Measurements from ENCODE around the gene GINS1. TPM values are rescaled to one million over a fixed set of nuclear protein-coding genes. Genes with fewer than 3 reads are reported as not detected.

The GINS1 gene
- total and polyA plus RNA-seq, 8 donors: 1.0 to 9.4 (median 2.8) TPM; not detected in 1

DNA sequence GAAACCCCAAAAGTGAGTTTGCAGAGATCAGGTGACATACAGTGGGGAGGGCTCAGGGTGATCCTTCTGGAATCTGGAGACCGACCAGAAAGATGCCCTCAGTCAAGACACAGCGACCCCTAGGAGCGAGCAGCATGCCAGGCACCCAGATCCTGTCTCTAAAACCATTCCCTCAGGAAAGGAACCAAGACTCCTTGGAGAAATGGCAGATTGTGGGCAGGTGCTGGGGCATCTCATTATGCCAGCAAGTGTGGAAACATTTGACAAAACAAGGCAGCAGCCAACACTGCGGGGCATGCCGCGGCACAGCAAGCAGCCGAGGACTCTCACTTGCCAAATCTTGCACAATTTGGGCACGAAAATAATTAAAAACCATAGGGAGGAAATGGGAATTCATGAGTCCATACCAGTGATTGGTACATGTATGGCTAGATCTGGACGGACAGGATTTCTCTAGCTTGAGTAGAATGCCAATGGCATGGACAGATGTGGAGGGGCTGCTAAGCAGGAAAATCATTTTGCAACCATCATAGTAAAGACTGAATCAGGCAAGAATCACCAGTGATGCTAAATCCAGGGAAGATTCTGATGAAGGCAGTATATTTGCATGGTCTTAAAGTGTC is 76.9 kb downstream of the GINS1 start:
- Histone ChIP-seq H3K4me3 (no peak overlapping the region), H3K27me3 (no peaks in the 10 kb centered on the region), H3K27ac (no peak overlapping the region), H3K9me3 (no peaks in the 10 kb centered on the region), H3K4me1 (no peaks in the 10 kb centered on the region), H3K36me3 (peaks cover 4 to 95% (median 70%) of the 10 kb centered on the region in 4 donors)
- intact Hi-C loops (cut with DNase I; ENCODE audit: low total_unique reads): no loop called here
- TF ChIP-seq CTCF (IDR thresholded peaks at IDR 0.05) (no peak), POLR2AphosphoS5 (IDR thresholded peaks at IDR 0.05) (no peak), EP300 (IDR thresholded peaks at IDR 0.05) (no peak), POLR2A (IDR thresholded peaks at IDR 0.05) (no peak)
- 87 to 94% (median 92%) methylated on average over 9 of the region's 9 CpGs for WGBS, 5 donors
- no peak for DNase-seq

DNA sequence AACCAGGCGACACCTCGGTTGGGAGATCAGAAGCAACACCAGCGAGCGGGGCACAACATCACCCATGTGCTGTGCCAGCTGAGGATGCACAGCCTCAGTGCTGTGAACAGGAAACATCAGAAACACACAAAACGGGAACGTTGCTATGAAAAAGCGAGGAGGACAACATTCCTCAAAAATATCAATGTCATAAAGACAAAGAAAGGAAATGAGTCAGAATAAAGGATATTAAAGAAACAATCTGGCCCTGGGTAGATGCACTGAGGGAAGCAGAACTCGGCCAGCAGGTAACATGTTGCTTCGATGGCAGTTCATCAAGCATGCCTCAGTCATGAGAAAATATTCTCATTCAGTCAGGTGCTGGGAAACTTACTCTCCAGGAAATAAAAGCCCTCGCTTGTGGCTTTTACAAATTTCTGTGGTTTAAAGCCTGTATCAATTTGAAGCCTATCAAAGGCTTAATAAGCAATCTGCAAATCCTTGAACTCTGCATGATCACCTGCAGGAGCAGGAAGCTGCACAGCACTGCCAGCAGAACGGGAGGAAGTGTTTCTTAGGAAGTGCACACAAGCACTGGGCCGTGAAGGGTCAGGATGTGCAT is 77.5 kb downstream of the GINS1 start:
- no peak overlapping the region for H3K27ac ChIP-seq
- no peak overlapping the region for H3K4me3 ChIP-seq
- WGBS, 5 donors: 64 to 74% (median 69%) methylated on average over 12 of the region's 12 CpGs
- intact Hi-C loops (cut with DNase I; ENCODE audit: low total_unique reads): no loop called here
- DNase-seq: no peak
- H3K36me3 ChIP-seq: peaks cover 4 to 95% (median 70%) of the 10 kb centered on the region in 4 donors
- H3K4me1 ChIP-seq: no peaks in the 10 kb centered on the region
- H3K27me3 ChIP-seq: no peaks in the 10 kb centered on the region
- H3K9me3 ChIP-seq: no peaks in the 10 kb centered on the region
- TF ChIP-seq CTCF (IDR thresholded peaks at IDR 0.05): no peak
- TF ChIP-seq POLR2A (IDR thresholded peaks at IDR 0.05): no peak
- TF ChIP-seq EP300 (IDR thresholded peaks at IDR 0.05): no peak
- no peak for TF ChIP-seq POLR2AphosphoS5 (IDR thresholded peaks at IDR 0.05)

DNA sequence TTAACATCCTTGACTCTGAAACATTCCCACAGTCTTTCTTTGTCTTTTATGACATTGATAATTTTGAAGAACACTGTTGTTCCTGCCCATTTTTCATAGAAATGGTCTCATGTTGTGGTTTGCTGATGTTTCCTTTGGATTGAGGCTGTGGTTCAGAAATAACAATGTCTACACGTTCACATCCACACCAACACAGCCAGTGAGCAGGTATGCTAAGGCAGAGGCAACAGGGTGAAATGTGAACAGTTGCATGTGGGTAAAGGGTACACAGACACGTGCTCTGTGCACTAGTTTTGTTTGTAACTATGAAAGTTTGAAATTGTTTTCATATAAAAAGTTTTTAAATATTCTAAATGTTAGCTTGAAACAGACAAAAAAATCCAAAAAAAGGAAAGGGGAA is 78.4 kb downstream of the GINS1 start:
- Histone ChIP-seq H3K36me3 (peaks cover 4 to 94% (median 66%) of the 10 kb centered on the region in 4 donors), H3K9me3 (no peaks in the 10 kb centered on the region), H3K4me1 (no peaks in the 10 kb centered on the region), H3K27ac (no peak overlapping the region), H3K27me3 (no peaks in the 10 kb centered on the region), H3K4me3 (no peak overlapping the region)
- no peak for DNase-seq
- intact Hi-C loops (cut with DNase I; ENCODE audit: low total_unique reads): no loop called here
- TF ChIP-seq POLR2AphosphoS5 (IDR thresholded peaks at IDR 0.05) (no peak), CTCF (IDR thresholded peaks at IDR 0.05) (no peak), POLR2A (IDR thresholded peaks at IDR 0.05) (no peak)
- 58 to 74% (median 71%) methylated on average over 2 of the region's 2 CpGs for WGBS, 5 donors

- 44 to 75% (median 63%) methylated on average over 9 of the region's 9 CpGs for WGBS, 5 donors
These were observed 78.9 kb downstream of the GINS1 start for GRCh38 chr20:25486377-25486776.

GRCh38 chr20:25487306-25487705 is 79.8 kb downstream of the GINS1 start:
- Histone ChIP-seq H3K4me3 (no peak overlapping the region), H3K36me3 (peaks cover 0 to 90% (median 59%) of the 10 kb centered on the region in 4 donors), H3K27ac (no peak overlapping the region), H3K4me1 (no peaks in the 10 kb centered on the region), H3K9me3 (no peaks in the 10 kb centered on the region), H3K27me3 (no peaks in the 10 kb centered on the region)
- intact Hi-C loops (cut with DNase I; ENCODE audit: low total_unique reads): no loop called here
- TF ChIP-seq POLR2AphosphoS5 (IDR thresholded peaks at IDR 0.05) (no peak), POLR2A (IDR thresholded peaks at IDR 0.05) (no peak), EP300 (IDR thresholded peaks at IDR 0.05) (no peak), CTCF (IDR thresholded peaks at IDR 0.05) (no peak)
- DNase-seq: no peak
- WGBS, 5 donors: 37 to 59% (median 54%) methylated on average over 2 of the region's 2 CpGs

More at GRCh38 chr20:25486377-25486776, 78.9 kb downstream of the GINS1 start:
- H3K9me3 ChIP-seq: no peaks in the 10 kb centered on the region
- DNase-seq: peak in 1 of 2 donors; percentile 34
- H3K36me3 ChIP-seq: peaks cover 4 to 94% (median 65%) of the 10 kb centered on the region in 4 donors
- no peaks in the 10 kb centered on the region for H3K27me3 ChIP-seq
- intact Hi-C loops (cut with DNase I; ENCODE audit: low total_unique reads): no loop called here
- no peaks in the 10 kb centered on the region for H3K4me1 ChIP-seq
- no peak for TF ChIP-seq EP300 (IDR thresholded peaks at IDR 0.05)
- no peak for TF ChIP-seq POLR2AphosphoS5 (IDR thresholded peaks at IDR 0.05)
- H3K27ac ChIP-seq: no peak overlapping the region
- H3K4me3 ChIP-seq: no peak overlapping the region

Data from stomach (tissue), 9 donors.